ENCODE measurements around the gene CHN1.

Gene CHN1

GRCh38 chr2:174815526-174815925 is 189.7 kb downstream of the CHN1 start:
- no peak for DNase-seq

- no peak for DNase-seq
Measured at GRCh38 chr2:174812037-174812436, 193.1 kb downstream of the CHN1 start.

GRCh38 chr2:174807931-174808330 is 197.2 kb downstream of the CHN1 start:
- DNase-seq: no peak

- no peak for DNase-seq
Measured at GRCh38 chr2:174805803-174806202, 199.4 kb downstream of the CHN1 start.

GRCh38 chr2:174802459-174802858 is 202.7 kb downstream of the CHN1 start:
- no peak for DNase-seq

GRCh38 chr2:174800436-174801205 is 204.6 kb downstream of the CHN1 start:
- no peak for DNase-seq

- no peak for DNase-seq
Measured at GRCh38 chr2:174798801-174799200, 206.4 kb downstream of the CHN1 start.

- no peak for DNase-seq
Measured at GRCh38 chr2:174797781-174798276, 207.4 kb downstream of the CHN1 start.

- no peak for DNase-seq
Measured at GRCh38 chr2:174796319-174796771, 208.8 kb downstream of the CHN1 start.

- no peak for DNase-seq
Measured at GRCh38 chr2:174794851-174795374, 210.3 kb downstream of the CHN1 start.

GRCh38 chr2:174792309-174793025 is 212.7 kb downstream of the CHN1 start:
- no peak for DNase-seq

GRCh38 chr2:174791746-174792280 is 213.4 kb downstream of the CHN1 start:
- DNase-seq: no peak

GRCh38 chr2:174791020-174791419 is 214.2 kb downstream of the CHN1 start:
- DNase-seq: no peak

- no peak for DNase-seq
Measured at GRCh38 chr2:174789001-174789400, 216.2 kb downstream of the CHN1 start.

- DNase-seq: no peak
Measured at GRCh38 chr2:174788291-174788929, 216.8 kb downstream of the CHN1 start.

GRCh38 chr2:174787487-174788205 is 217.5 kb downstream of the CHN1 start:
- DNase-seq: no peak

GRCh38 chr2:174786066-174786725 is 219.0 kb downstream of the CHN1 start:
- DNase-seq: no peak

GRCh38 chr2:174785481-174785880 is 219.7 kb downstream of the CHN1 start:
- DNase-seq: no peak

GRCh38 chr2:174784909-174785308 is 220.3 kb downstream of the CHN1 start:
- DNase-seq: no peak

- DNase-seq: no peak
Measured at GRCh38 chr2:174784316-174784715, 220.9 kb downstream of the CHN1 start.

- no peak for DNase-seq
Measured at GRCh38 chr2:174781996-174782395, 223.2 kb downstream of the CHN1 start.

- DNase-seq: no peak
Measured at GRCh38 chr2:174781298-174781697, 223.9 kb downstream of the CHN1 start.

Measured in NCI-H510A (cell line).